Natural killer cell (primary cell): ENCODE measurements around the gene IL1R2. TPM values are rescaled to one million over a fixed set of nuclear protein-coding genes. Genes with fewer than 3 reads are reported as not detected.

ENCODE experiments used
- ATAC-seq, 3 donors: fragments of 150-1000 bp in 2 of 3; fragments of 200-7000 bp in 1 of 3; cut with Tn5 transposase; 1 replicate in 1 of 3; 2 replicates in 2 of 3; pipeline ENCODE4 v1.10.0; 2021; ENCODE audit warnings: mild to moderate bottlenecking in 2 of 3, moderate library complexity in 2 of 3
- DNase-seq, 2 donors: peaks; one replicate each; pipeline versions ENCODE4 v3.0.0 to v3.0.0-alpha.2; 2013 to 2021; ENCODE audit warnings: mixed read lengths in 1 of 2
- H3K27ac ChIP-seq: one replicate; pipeline ENCODE4 v1.5.1; 2013; ENCODE audit warnings: mild to moderate bottlenecking, low read length
- H3K27me3 ChIP-seq: one replicate; pipeline ENCODE4 v1.6.1; 2013; ENCODE audit warnings: low read length; ENCODE audit not compliant: control insufficient read depth, insufficient read depth
- H3K36me3 ChIP-seq: one replicate; pipeline ENCODE4 v1.6.1; 2013; ENCODE audit warnings: low read length; ENCODE audit not compliant: control insufficient read depth, insufficient read depth
- H3K4me1 ChIP-seq: one replicate; pipeline ENCODE4 v1.6.1; 2013; ENCODE audit warnings: low read length; ENCODE audit not compliant: control insufficient read depth, insufficient read depth
- H3K4me3 ChIP-seq: one replicate; pipeline ENCODE4 v1.5.1; 2013; ENCODE audit warnings: low read length
- H3K9me3 ChIP-seq: one replicate; pipeline ENCODE4 v1.6.1; 2013; ENCODE audit warnings: low read length; ENCODE audit not compliant: control insufficient read depth, insufficient read depth
- H3K27ac Mint-ChIP-seq, 2 donors: one replicate each; pipeline ENCODE4 v1.8.0; 2022; ENCODE audit warnings: mild to moderate bottlenecking in 2 of 2, mixed read lengths in 2 of 2, moderate library complexity in 1 of 2
- H3K27me3 Mint-ChIP-seq, 2 donors: one replicate each; pipeline ENCODE4 v1.8.0; 2022; ENCODE audit warnings: low read depth in 2 of 2, mixed read lengths in 2 of 2
- H3K36me3 Mint-ChIP-seq: one replicate; pipeline ENCODE4 v1.8.0; 2022; ENCODE audit warnings: mixed read lengths
- H3K4me1 Mint-ChIP-seq, 2 donors: one replicate each; pipeline ENCODE4 v1.8.0; 2022; ENCODE audit warnings: mixed read lengths in 2 of 2
- H3K4me3 Mint-ChIP-seq: one replicate; pipeline ENCODE4 v1.8.0; 2022; ENCODE audit warnings: mild to moderate bottlenecking, moderate library complexity, mixed read lengths
- H3K9me3 Mint-ChIP-seq, 2 donors: one replicate each; pipeline ENCODE4 v1.8.0; 2022; ENCODE audit warnings: mixed read lengths in 2 of 2
- CTCF ChIP-seq: fragments of 200-600 bp; IDR thresholded peaks from one replicate; pipeline ENCODE4 v1.8.0; 2022; ENCODE audit warnings: antibody characterized with exemption
- WGBS: methylation state at CpG from one replicate; pipeline ENCODE4 v1.1.7; 2013; ENCODE audit warnings: missing lambda C conversion rate; ENCODE audit not compliant: insufficient coverage; 5-methylcytosine and 5-hydroxymethylcytosine counted together
- intact Hi-C: fragments of 100-400 bp; cut with micrococcal nuclease; formaldehyde crosslinking; loops from one replicate; pipeline ENCODE4 v1.14.2; 2022
- total RNA-seq, 4 donors: library from RNA; stranded (reverse); fragments of 120-200 nt in 1 of 4; gene quantifications; one replicate each; pipeline versions ENCODE4 v1.2.3 to v1.2.4, GENCODE V29; 2013 to 2022

Gene IL1R2
- total RNA-seq, 3 donors from 2014 or later (not counting 1 experiment from before 2014, with no cell fraction given) = 0.66 to 5.7 TPM; not detected in 1

- H3K27ac Mint-ChIP-seq = no peak overlapping the region
These were observed 68.3 kb downstream of the IL1R2 start for GRCh38 chr2:102060047-102060446.

GRCh38 chr2:102060792-102061191, 69.0 kb downstream of the IL1R2 start:
- no peak overlapping the region for H3K27ac ChIP-seq
- DNase-seq = no peak
- no peak for TF ChIP-seq CTCF
- no peaks in the 10 kb centered on the region for H3K36me3 Mint-ChIP-seq
- H3K4me3 Mint-ChIP-seq = no peak overlapping the region
- H3K4me3 ChIP-seq = no peak overlapping the region
- intact Hi-C loops = no loop called here
- no peaks in the 10 kb centered on the region for H3K9me3 ChIP-seq
- H3K27me3 ChIP-seq = no peaks in the 10 kb centered on the region
- H3K4me1 Mint-ChIP-seq = no peaks in the 10 kb centered on the region
- no peaks in the 10 kb centered on the region for H3K9me3 Mint-ChIP-seq
- 89% methylated on average over 4 of the region's 4 CpGs for WGBS
- no peak for ATAC-seq
- peaks cover 7 to 12% of the 10 kb centered on the region in 2 donors for H3K27me3 Mint-ChIP-seq
- peaks cover 7% of the 10 kb centered on the region for H3K4me1 ChIP-seq
- H3K36me3 ChIP-seq = no peaks in the 10 kb centered on the region
- no peak overlapping the region for H3K27ac Mint-ChIP-seq

More at GRCh38 chr2:102060047-102060446, 68.3 kb downstream of the IL1R2 start:
- no peaks in the 10 kb centered on the region for H3K36me3 ChIP-seq
- no peaks in the 10 kb centered on the region for H3K36me3 Mint-ChIP-seq
- intact Hi-C loops = no loop called here
- H3K27ac ChIP-seq = no peak overlapping the region
- no peaks in the 10 kb centered on the region for H3K27me3 ChIP-seq
- H3K4me1 Mint-ChIP-seq = no peaks in the 10 kb centered on the region
- no peak for DNase-seq
- H3K9me3 Mint-ChIP-seq = no peaks in the 10 kb centered on the region
- H3K4me1 ChIP-seq = peaks cover 7% of the 10 kb centered on the region
- ATAC-seq = no peak
- no peaks in the 10 kb centered on the region for H3K9me3 ChIP-seq
- H3K27me3 Mint-ChIP-seq = peaks cover 7 to 11% of the 10 kb centered on the region in 2 donors
- 92% methylated on average over 3 of the region's 3 CpGs for WGBS
- H3K4me3 ChIP-seq = no peak overlapping the region
- no peak for TF ChIP-seq CTCF
- H3K4me3 Mint-ChIP-seq = no peak overlapping the region

- no peak overlapping the region for H3K27ac Mint-ChIP-seq
- H3K9me3 ChIP-seq = no peaks in the 10 kb centered on the region
- peaks cover 11 to 17% of the 10 kb centered on the region in 2 donors for H3K27me3 Mint-ChIP-seq
- no peak for DNase-seq
- no peak overlapping the region for H3K4me3 ChIP-seq
- no peaks in the 10 kb centered on the region for H3K9me3 Mint-ChIP-seq
- no peak overlapping the region for H3K4me3 Mint-ChIP-seq
- no peak for TF ChIP-seq CTCF
- intact Hi-C loops = no loop called here
- H3K4me1 ChIP-seq = peaks cover 7% of the 10 kb centered on the region
- no peak overlapping the region for H3K27ac ChIP-seq
- no peaks in the 10 kb centered on the region for H3K36me3 ChIP-seq
- no peak for ATAC-seq
- no peaks in the 10 kb centered on the region for H3K4me1 Mint-ChIP-seq
- H3K27me3 ChIP-seq = no peaks in the 10 kb centered on the region
- no peaks in the 10 kb centered on the region for H3K36me3 Mint-ChIP-seq
- 97% methylated on average over 7 of the region's 7 CpGs for WGBS
These were observed 69.5 kb downstream of the IL1R2 start for GRCh38 chr2:102061286-102061699.
